ENCODE results near the gene UQCRC2.
A peak's percentile ranks its signal among the peaks of the same experiment; 100 is the strongest.

The UQCRC2 gene

DNA sequence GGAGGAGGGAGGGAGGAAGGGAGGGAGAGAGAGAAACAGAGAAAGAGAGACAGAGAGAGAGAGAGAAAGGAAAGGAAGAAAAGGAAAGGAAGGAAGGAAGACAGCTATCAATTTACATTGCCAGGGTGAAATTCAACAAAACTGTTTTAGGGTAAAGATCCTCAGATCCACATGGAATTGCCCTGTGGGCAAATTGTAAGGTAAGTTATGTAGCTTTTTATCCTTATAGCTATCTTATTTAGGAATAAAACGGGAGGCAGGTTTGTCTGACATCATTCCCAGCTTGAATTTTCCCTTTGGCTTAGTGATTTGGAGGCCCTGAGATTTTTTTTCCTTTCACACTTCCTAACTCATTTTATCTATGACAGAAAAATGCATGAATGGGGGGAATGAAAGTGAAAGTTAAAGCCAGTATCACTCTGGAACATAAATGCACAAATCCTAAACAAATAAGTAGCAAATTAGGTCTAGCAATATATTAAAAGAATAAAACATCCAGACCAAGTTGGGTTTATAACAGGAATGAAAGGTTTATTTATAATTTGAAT is 3.4 kb upstream of the UQCRC2 start:
- no peak overlapping the region for H3K4me3 ChIP-seq (ENCODE audit: low read depth, low read length)
- TF ChIP-seq, protein P1, sequence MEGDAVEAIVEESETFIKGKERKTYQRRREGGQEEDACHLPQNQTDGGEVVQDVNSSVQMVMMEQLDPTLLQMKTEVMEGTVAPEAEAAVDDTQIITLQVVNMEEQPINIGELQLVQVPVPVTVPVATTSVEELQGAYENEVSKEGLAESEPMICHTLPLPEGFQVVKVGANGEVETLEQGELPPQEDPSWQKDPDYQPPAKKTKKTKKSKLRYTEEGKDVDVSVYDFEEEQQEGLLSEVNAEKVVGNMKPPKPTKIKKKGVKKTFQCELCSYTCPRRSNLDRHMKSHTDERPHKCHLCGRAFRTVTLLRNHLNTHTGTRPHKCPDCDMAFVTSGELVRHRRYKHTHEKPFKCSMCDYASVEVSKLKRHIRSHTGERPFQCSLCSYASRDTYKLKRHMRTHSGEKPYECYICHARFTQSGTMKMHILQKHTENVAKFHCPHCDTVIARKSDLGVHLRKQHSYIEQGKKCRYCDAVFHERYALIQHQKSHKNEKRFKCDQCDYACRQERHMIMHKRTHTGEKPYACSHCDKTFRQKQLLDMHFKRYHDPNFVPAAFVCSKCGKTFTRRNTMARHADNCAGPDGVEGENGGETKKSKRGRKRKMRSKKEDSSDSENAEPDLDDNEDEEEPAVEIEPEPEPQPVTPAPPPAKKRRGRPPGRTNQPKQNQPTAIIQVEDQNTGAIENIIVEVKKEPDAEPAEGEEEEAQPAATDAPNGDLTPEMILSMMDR (IDR thresholded peaks at IDR 0.05; ENCODE audit: low read depth, low read length): no peak

DNA sequence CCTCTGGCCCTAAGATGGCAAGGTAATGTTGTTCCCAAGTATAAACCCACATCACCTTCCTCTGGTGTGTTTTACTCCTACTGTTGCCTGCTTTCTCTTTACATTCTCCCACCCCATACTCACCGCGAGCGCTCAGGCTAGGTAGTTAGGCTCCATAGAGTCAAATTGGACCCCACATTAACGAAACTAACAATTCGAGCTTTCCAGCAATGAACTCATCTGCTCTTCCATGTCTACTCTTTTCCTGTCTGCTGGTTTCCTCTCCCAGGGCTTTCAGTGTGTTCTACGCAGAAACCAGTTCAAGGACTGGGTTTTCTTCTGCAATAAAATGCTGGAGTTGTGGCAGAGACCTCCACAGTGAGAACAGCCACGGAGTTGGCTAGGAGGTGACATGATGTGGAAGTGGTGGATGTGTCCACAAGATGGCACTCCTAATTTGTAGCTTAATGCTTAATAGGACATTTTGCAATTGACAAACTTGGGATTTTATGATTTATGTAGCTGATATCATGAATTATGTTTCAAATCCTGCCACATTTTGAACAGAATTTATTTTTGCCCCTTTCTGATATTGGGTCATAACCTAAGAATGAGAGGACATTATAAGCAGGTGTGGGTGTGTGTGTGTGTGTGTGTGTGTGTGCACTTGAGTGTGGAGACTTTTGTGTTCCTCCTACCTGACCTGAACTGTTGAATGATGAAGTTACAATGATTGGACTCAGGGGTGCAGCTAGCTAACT is 2.2 kb upstream of the UQCRC2 start:
- H3K4me3 ChIP-seq (ENCODE audit: low read depth, low read length): no peak overlapping the region
- TF ChIP-seq, protein P1 (IDR thresholded peaks at IDR 0.05; ENCODE audit: low read depth, low read length): peak; percentile 19; the same call in 1 of the 2 replicates

DNA sequence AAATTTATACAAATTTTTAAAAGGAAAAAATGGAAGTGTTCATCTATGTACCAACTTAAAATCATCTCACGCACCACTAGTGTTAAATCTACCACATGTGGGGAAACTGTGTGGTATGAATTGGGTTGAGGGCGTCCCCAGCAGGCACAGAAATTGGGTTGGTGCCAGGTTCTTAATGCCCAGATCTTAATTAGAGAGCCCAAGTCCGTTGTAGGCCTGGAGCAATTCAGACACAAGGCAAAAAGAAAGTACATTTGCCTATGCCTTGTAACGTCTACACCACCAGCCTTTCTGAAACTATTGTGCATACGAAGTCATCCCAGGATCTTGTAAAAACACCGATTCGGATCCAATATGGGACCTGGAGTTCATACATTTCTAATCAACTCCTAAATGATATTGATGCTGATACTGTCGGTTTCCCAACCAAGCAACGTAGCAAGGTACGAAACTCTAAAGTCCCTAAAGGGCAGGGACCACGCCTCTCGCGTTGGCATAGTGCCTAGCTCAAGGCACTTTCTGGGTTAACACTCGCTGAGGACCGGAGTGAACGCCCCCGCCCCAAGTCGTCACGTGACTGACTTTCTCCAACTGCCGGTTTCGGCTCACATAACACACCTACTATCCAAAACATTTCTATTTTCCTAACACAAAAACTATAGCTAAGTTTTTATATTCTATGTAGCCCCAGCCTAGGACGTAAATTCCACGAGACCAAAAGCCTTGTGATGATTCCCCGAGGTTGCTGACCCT is 945 bp upstream of the UQCRC2 start:
- TF ChIP-seq, protein P1 (IDR thresholded peaks at IDR 0.05; ENCODE audit: low read depth, low read length): no peak
- H3K4me3 ChIP-seq (ENCODE audit: low read depth, low read length): peak overlapping the region; percentile 100

DNA sequence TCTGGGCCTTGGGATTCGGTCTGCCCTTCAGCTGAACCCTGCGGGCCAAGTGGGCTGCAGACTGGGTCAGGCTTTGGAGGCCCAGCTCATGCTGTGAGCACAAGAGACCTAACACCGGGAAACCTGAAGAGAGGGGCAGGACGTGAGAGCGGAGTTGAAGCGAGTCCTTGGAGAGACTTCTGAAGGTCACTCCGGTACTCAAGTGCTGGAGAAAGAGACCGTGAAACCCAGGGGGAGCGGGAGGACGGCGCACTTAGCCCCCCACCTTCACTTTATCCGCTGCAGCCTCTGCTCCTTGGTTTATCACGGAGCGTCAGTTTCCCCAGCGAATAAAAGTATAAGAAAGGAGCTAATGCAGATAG is 361 bp downstream of the UQCRC2 start:
- TF ChIP-seq, protein P1 (IDR thresholded peaks at IDR 0.05; ENCODE audit: low read depth, low read length): no peak
- peak overlapping the region; percentile 100 for H3K4me3 ChIP-seq (ENCODE audit: low read depth, low read length)

DNA sequence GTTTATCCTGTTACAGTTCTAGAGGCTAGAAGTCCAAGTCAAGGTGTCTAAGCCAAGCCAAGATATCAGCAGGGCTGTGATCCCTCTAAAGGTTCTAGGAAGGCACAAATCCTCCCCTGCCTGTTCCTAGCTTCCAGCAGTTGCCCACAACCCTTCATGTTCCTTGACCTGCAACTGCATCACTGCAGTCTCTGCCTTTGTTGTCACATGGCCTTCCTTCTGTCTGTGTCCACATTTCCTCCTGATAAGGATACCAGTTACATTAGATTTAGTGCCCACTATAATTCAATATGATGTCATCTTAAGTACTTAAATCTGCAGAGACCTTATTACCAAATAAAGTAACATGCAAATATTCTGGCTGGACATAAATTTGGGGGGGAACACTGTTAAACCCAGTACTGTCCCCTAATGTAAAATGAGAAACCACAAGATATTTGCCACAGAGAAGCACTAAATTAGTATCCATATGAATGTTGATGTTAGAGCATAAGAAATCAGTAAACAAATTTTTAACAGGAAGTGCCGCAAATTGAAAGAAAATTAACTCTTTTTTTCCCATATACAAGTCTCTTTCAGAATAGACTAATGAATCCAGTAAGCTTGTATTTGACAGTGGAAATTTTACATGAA is 4.7 kb downstream of the UQCRC2 start:
- TF ChIP-seq, protein P1 (IDR thresholded peaks at IDR 0.05; ENCODE audit: low read depth, low read length): no peak
- no peak overlapping the region for H3K4me3 ChIP-seq (ENCODE audit: low read depth, low read length)

DNA sequence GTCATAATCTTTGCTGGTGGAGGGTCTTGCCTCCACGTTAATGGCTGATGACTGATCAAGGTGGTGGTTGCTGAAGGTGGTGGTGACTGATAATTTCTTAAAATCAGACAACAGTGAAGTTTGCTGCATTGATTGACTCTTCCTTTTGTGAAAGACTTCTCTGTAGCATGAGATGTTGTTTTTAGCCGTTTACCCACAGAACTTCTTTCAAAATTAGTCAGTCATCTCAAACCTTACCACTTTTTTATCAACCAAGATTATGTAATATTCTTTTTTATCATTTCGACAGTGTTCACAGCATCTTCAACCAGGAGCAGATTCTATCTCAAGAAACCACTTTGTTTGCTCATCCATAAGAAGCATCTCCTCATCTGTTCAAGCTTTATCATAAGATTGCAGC is 5.9 kb downstream of the UQCRC2 start:
- TF ChIP-seq, protein P1 (IDR thresholded peaks at IDR 0.05; ENCODE audit: low read depth, low read length): no peak
- H3K4me3 ChIP-seq (ENCODE audit: low read depth, low read length): no peak overlapping the region
